Ovary (tissue), 3 donors: Measurements from ENCODE around the gene WDR17.

ENCODE experiments used
- CTCF ChIP-seq, 3 donors: fragments of 450-650 bp in 2 of 3; fragments of 200-600 bp in 1 of 3; IDR thresholded peaks; one replicate each; pipeline versions ENCODE4 v1.5.1 to v1.8.0; 2016 to 2022; ENCODE audit warnings: antibody characterized with exemption in 3 of 3, mild to moderate bottlenecking in 1 of 3
- POLR2A ChIP-seq: fragments of 450-650 bp; IDR thresholded peaks from one replicate; pipeline ENCODE4 v1.6.1; 2017; ENCODE audit warnings: antibody characterized with exemption, mild to moderate bottlenecking, moderate library complexity
- donor health status: DM: no; HTN: no; CAD: no.

DNA sequence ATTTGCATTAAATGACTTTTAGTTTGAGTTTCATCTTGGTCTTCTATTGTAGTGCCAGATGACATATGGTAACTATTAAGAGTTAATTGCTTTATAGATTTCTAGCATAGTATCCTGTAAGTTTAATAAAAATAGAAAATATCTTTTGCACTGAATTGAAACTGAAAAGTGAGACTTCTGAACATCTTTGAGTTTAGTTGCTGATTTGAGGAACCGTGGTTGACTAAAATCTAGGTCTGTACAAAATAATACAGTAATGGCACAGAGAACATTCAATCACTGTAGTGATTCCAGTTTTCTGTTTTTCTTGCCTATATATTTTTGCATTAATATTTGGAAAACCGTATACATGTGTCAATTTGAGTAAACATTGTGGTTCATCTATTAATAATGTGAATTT lies 69.0 kb downstream of the WDR17 start:
- TF ChIP-seq CTCF (IDR thresholded peaks at IDR 0.05) (no peak), POLR2A (no peak)
